H1 (cell line): ENCODE results near the gene FAM184B. TPM values are rescaled to one million over a fixed set of nuclear protein-coding genes. Genes with fewer than 3 reads are reported as not detected.

Source experiments
- CTCF ChIA-PET: fragments of 300-600 bp; sonication (Branson Sonifier 250); formaldehyde crosslinking; loops from one replicate; lab custom pipeline; 2021; ENCODE audit not compliant: partially characterized antibody; lab: Charles Lee
- POLR2A ChIA-PET: fragments of 300-600 bp; sonication (Branson Sonifier 250); formaldehyde crosslinking; loops from one replicate; lab custom pipeline; 2021; ENCODE audit warnings: inconsistent platforms; ENCODE audit not compliant: partially characterized antibody; lab: Charles Lee
- DNase-seq, 2 experiments: peaks; one replicate each; pipeline versions ENCODE4 v3.0.0 to v3.0.0-alpha.2; 2010 to 2022; ENCODE audit warnings: low spot score in 2 of 2, low read depth in 1 of 2, mixed read lengths in 1 of 2
- FAIRE-seq: peaks from 2 replicates; lab custom pipeline; 2011; peaks lifted over from hg19 to GRCh38; lab: Jason Lieb, UNC
- H2AFZ ChIP-seq: 2 replicates; pipeline ENCODE4 v1.8.1; 2012; ENCODE audit warnings: low read length, inconsistent platforms
- H2AK5ac ChIP-seq: 2 replicates; pipeline ENCODE4 v1.6.1; 2013; ENCODE audit warnings: low read depth, low read length
- H2BK120ac ChIP-seq: replicated peaks from 2 replicates; pipeline ENCODE3; 2013; ENCODE audit warnings: low read depth, low read length, inconsistent platforms
- H2BK12ac ChIP-seq: 2 replicates; pipeline ENCODE4 v1.6.1; 2013; ENCODE audit warnings: low read depth, low read length
- H2BK15ac ChIP-seq: 2 replicates; pipeline ENCODE4 v1.6.1; 2013; ENCODE audit warnings: low read length
- H2BK20ac ChIP-seq: 2 replicates; pipeline ENCODE4 v1.6.1; 2013; ENCODE audit warnings: low read length
- H2BK5ac ChIP-seq: 2 replicates; pipeline ENCODE4 v1.6.1; 2013; ENCODE audit warnings: low read depth, low read length
- H3K14ac ChIP-seq: 2 replicates; pipeline ENCODE4 v1.6.1; 2013; ENCODE audit warnings: inconsistent platforms; ENCODE audit not compliant: insufficient read length
- H3K18ac ChIP-seq: 2 replicates; pipeline ENCODE4 v1.6.1; 2013; ENCODE audit warnings: low read length; ENCODE audit errors: extremely low read depth
- H3K23ac ChIP-seq: 2 replicates; pipeline ENCODE4 v1.6.1; 2013; ENCODE audit warnings: inconsistent platforms; ENCODE audit not compliant: insufficient read length
- H3K23me2 ChIP-seq: 2 replicates; pipeline ENCODE4 v1.6.1; 2013; ENCODE audit warnings: low read depth, low read length
- H3K27ac ChIP-seq: 2 replicates; pipeline ENCODE4 v1.6.1; 2011; ENCODE audit warnings: low read depth, low read length, inconsistent platforms
- H3K27me3 ChIP-seq, 4 experiments: replicated peaks in 1 of 4; 1 replicate in 1 of 4; 2 replicates in 3 of 4; pipeline versions ENCODE4 v1.6.1 to v1.8.1; 2011 to 2013; ENCODE audit warnings: low read length in 3 of 4, mild to moderate bottlenecking in 3 of 4, inconsistent platforms in 2 of 4, mixed read lengths in 2 of 4, moderate library complexity in 1 of 4; ENCODE audit not compliant: control insufficient read depth in 3 of 4, insufficient read depth in 3 of 4; ENCODE audit errors: extremely low read depth in 1 of 4
- H3K36me3 ChIP-seq, 4 experiments: 2 replicates each; pipeline versions ENCODE4 v1.6.1 to v1.8.1; 2011 to 2013; ENCODE audit warnings: mild to moderate bottlenecking in 4 of 4, low read length in 3 of 4, moderate library complexity in 2 of 4, control low read depth in 1 of 4, inconsistent platforms in 1 of 4; ENCODE audit not compliant: insufficient read depth in 4 of 4, control insufficient read depth in 2 of 4
- H3K4ac ChIP-seq: replicated peaks from 2 replicates; pipeline ENCODE3; 2013; ENCODE audit warnings: low read length, low read depth, mixed read lengths, inconsistent platforms; ENCODE audit not compliant: insufficient read length
- H3K4me1 ChIP-seq, 4 experiments: replicated peaks in 1 of 4; 1 replicate in 1 of 4; 2 replicates in 3 of 4; pipeline versions ENCODE4 v1.6.1 to v1.8.1; 2011 to 2013; ENCODE audit warnings: low read length in 3 of 4, inconsistent platforms in 2 of 4, mixed read lengths in 1 of 4; ENCODE audit not compliant: insufficient read depth in 4 of 4, control insufficient read depth in 3 of 4
- H3K4me2 ChIP-seq, 2 experiments: 2 replicates each; pipeline versions ENCODE4 v1.6.1 to v1.8.1; 2011 to 2013; ENCODE audit warnings: low read depth in 2 of 2, low read length in 2 of 2, control low read depth in 1 of 2, inconsistent platforms in 1 of 2, mild to moderate bottlenecking in 1 of 2; ENCODE audit not compliant: insufficient read depth in 1 of 2
- H3K4me3 ChIP-seq, 4 experiments: fragments of 200-600, 300-600 bp in 1 of 4; sonication (generic), shearing (Covaris generic), sonication (Bioruptor Twin) in 1 of 4; 2 replicates each; pipeline versions ENCODE4 v1.5.1 to v1.8.1; 2011 to 2016; ENCODE audit warnings: low read length in 4 of 4, low read depth in 3 of 4, control low read depth in 2 of 4, inconsistent platforms in 2 of 4, mild to moderate bottlenecking in 2 of 4, mixed read lengths in 1 of 4, moderate library complexity in 1 of 4; ENCODE audit not compliant: insufficient read depth in 2 of 4; ENCODE audit errors: extremely low read depth in 1 of 4
- H3K56ac ChIP-seq: replicated peaks from 2 replicates; pipeline ENCODE3; 2013; ENCODE audit warnings: low read depth, mild to moderate bottlenecking, mixed read lengths, low read length, inconsistent platforms; ENCODE audit not compliant: insufficient read length
- H3K79me1 ChIP-seq: 2 replicates; pipeline ENCODE4 v1.6.1; 2013; ENCODE audit warnings: low read depth, low read length, control low read depth
- H3K79me2 ChIP-seq, 2 experiments: 2 replicates each; pipeline versions ENCODE4 v1.6.1 to v1.8.1; 2012 to 2013; ENCODE audit warnings: low read length in 2 of 2, mild to moderate bottlenecking in 2 of 2, inconsistent platforms in 1 of 2; ENCODE audit not compliant: insufficient read depth in 2 of 2, control insufficient read depth in 1 of 2
- H3K9ac ChIP-seq, 4 experiments: replicated peaks in 1 of 4; 1 replicate in 1 of 4; 2 replicates in 3 of 4; pipeline versions ENCODE4 v1.6.1 to v1.8.1; 2011 to 2013; ENCODE audit warnings: low read depth in 3 of 4, low read length in 3 of 4, control low read depth in 2 of 4, mild to moderate bottlenecking in 2 of 4, moderate library complexity in 2 of 4, inconsistent platforms in 1 of 4; ENCODE audit errors: extremely low read depth in 1 of 4
- H3K9me3 ChIP-seq, 2 experiments: 2 replicates each; pipeline versions ENCODE4 v1.6.1 to v1.8.1; 2012 to 2013; ENCODE audit warnings: mild to moderate bottlenecking in 2 of 2, moderate library complexity in 2 of 2, control low read depth in 1 of 2, inconsistent platforms in 1 of 2, low read depth in 1 of 2, low read length in 1 of 2, mixed read lengths in 1 of 2; ENCODE audit not compliant: insufficient read depth in 2 of 2
- H4K20me1 ChIP-seq, 2 experiments: replicated peaks in 1 of 2; 2 replicates each; pipeline versions ENCODE3 to v1.8.1; 2011 to 2013; ENCODE audit warnings: inconsistent platforms in 2 of 2, low read length in 2 of 2, mild to moderate bottlenecking in 1 of 2; ENCODE audit not compliant: insufficient read depth in 2 of 2, control insufficient read depth in 1 of 2
- H4K5ac ChIP-seq: 2 replicates; pipeline ENCODE4 v1.6.1; 2013; ENCODE audit warnings: low read length, low read depth, mixed read lengths, inconsistent platforms; ENCODE audit not compliant: insufficient read length
- H4K8ac ChIP-seq: 2 replicates; pipeline ENCODE4 v1.8.0; 2013; ENCODE audit warnings: mild to moderate bottlenecking, moderate library complexity, low read length, inconsistent platforms; ENCODE audit not compliant: insufficient read depth; ENCODE audit errors: extremely low read depth
- H4K91ac ChIP-seq: replicated peaks from 2 replicates; pipeline ENCODE3; 2013; ENCODE audit warnings: low read length, mixed read lengths, inconsistent platforms; ENCODE audit not compliant: insufficient read length
- CTBP2 ChIP-seq: IDR thresholded peaks from 2 replicates; pipeline ENCODE4 v1.7.0; 2011; ENCODE audit warnings: borderline replicate concordance, mild to moderate bottlenecking, moderate library complexity, mixed read lengths, low read length; ENCODE audit not compliant: insufficient read depth, insufficient read length
- EZH2 ChIP-seq: fragments of 200-600 bp; sonication (generic); IDR thresholded peaks from 2 replicates; pipeline ENCODE4 v1.7.1; 2012; ENCODE audit warnings: low read depth, mild to moderate bottlenecking, moderate library complexity, low read length, inconsistent platforms; ENCODE audit not compliant: severe bottlenecking
- NRF1 ChIP-seq: IDR thresholded peaks from 2 replicates; pipeline ENCODE4 v1.6.1; 2011; ENCODE audit warnings: mild to moderate bottlenecking, low read depth, low read length, improper control_type of control experiment
- PHF8 ChIP-seq: fragments of 200-600 bp; sonication (generic); conservative IDR thresholded peaks from 2 replicates; pipeline ENCODE4 v1.7.1; 2012; ENCODE audit warnings: low read depth, mild to moderate bottlenecking, inconsistent platforms, low read length, moderate library complexity
- RBBP5 ChIP-seq: IDR thresholded peaks from 2 replicates; pipeline ENCODE4 v1.7.1; 2012; ENCODE audit warnings: low read depth, mild to moderate bottlenecking, inconsistent platforms, low read length, moderate library complexity, borderline replicate concordance
- SIN3A ChIP-seq, 2 experiments: IDR thresholded peaks in 1 of 2; conservative IDR thresholded peaks in 1 of 2; 2 replicates each; pipeline ENCODE4 v1.6.1; 2011 to 2012; ENCODE audit warnings: low read length in 2 of 2, improper control_type of control experiment in 1 of 2, low read depth in 1 of 2, mild to moderate bottlenecking in 1 of 2
- SIRT6 ChIP-seq: IDR thresholded peaks from one replicate; pipeline ENCODE4 v1.7.1; 2012; ENCODE audit warnings: low read length, inconsistent platforms
- SIX5 ChIP-seq: IDR thresholded peaks from 2 replicates; pipeline ENCODE4 v1.6.1; 2011; ENCODE audit warnings: mild to moderate bottlenecking, low read depth, low read length
- WGBS, 2 experiments: shearing (Covaris generic) in 1 of 2; methylation state at CpG; one replicate each; pipeline versions ENCODE4 v1.1.6 to v1.1.7; 2013 to 2015; ENCODE audit warnings: low lambda C conversion rate in 2 of 2, mixed read lengths in 2 of 2, inconsistent platforms in 1 of 2, low coverage in 1 of 2, missing lambda C conversion rate in 1 of 2; ENCODE audit not compliant: insufficient replicate concordance in 2 of 2, insufficient coverage in 1 of 2, insufficient read length in 1 of 2; ENCODE audit errors: extremely low coverage in 1 of 2, missing lambda C conversion rate in 1 of 2; 5-methylcytosine and 5-hydroxymethylcytosine counted together
- polyA plus RNA-seq, 7 experiments: library from polyadenylated mRNA; depleted of rRNA in 3 of 7; stranded (reverse) in 5 of 7; unstranded in 2 of 7; fragments of >200 nt in 5 of 7; fragments of 200-250 nt in 2 of 7; gene quantifications; 1 replicate in 5 of 7; 2 replicates in 1 of 7; 4 replicates in 1 of 7; pipeline versions ENCODE4 v1.2.1 to v1.2.3, GENCODE V29; 2011 to 2013; ENCODE audit warnings: missing spikeins in 2 of 7, mixed read lengths in 2 of 7
- total RNA-seq: library from RNA; stranded (reverse); fragmentation: NEBNext Ultra II Directional; extraction: Animal tissue kit (Norgen Biotek cat#: 25700); gene quantifications from 2 replicates; pipeline ENCODE4 v1.2.1, GENCODE V29; 2021

FAM184B gene
- total and polyA plus RNA-seq, 2 of the 8 experiments (the other 6 are each of a cell fraction or from before 2014, with no cell fraction given) = 0.05 to 0.39 TPM

GRCh38 chr4:17699380-17699779, 82.0 kb downstream of the FAM184B start:
- Histone ChIP-seq H3K9me3 (no peaks in the 10 kb centered on the region), H2BK5ac (no peak overlapping the region), H2BK20ac (no peak overlapping the region), H4K5ac (no peak overlapping the region), H3K4ac (no peak overlapping the region), H2BK15ac (no peak overlapping the region), H4K91ac (no peak overlapping the region), H2AFZ (no peak overlapping the region), H4K8ac (no peak overlapping the region), H3K23ac (no peak overlapping the region), H3K4me2 (no peak overlapping the region), H2AK5ac (no peak overlapping the region), H3K23me2 (no peaks in the 10 kb centered on the region; the same call in 1 of the 2 replicates), H4K20me1 (no peaks in the 10 kb centered on the region), H3K27me3 (no peaks in the 10 kb centered on the region), H3K27ac (no peak overlapping the region), H3K56ac (no peak overlapping the region), H3K36me3 (no peaks in the 10 kb centered on the region; a peak in 1 of 8 replicates), H3K79me1 (no peaks in the 10 kb centered on the region), H3K4me1 (no peaks in the 10 kb centered on the region), H3K18ac (no peak overlapping the region), H2BK120ac (no peak overlapping the region), H2BK12ac (no peak overlapping the region), H3K9ac (no peak overlapping the region), H3K79me2 (no peaks in the 10 kb centered on the region), H3K14ac (no peak overlapping the region), H3K4me3 (no peak overlapping the region)
- DNase-seq (no peak), FAIRE-seq (no peak)
- TF ChIP-seq RBBP5 = no peak
- TF ChIP-seq CTBP2 = no peak
- no peak for TF ChIP-seq SIN3A (conservative IDR thresholded peaks at IDR 0.05 in 1 of 2, IDR thresholded peaks at IDR 0.05 in 1 of 2; ENCODE audit: low read depth in 1 of 2, low read length in 2 of 2)
- TF ChIP-seq NRF1 = no peak
- TF ChIP-seq SIX5 = no peak
- TF ChIP-seq EZH2 = no peak
- TF ChIP-seq SIRT6 = no peak
- TF ChIP-seq PHF8 = no peak
- 65% methylated on average over 2 of the region's 2 CpGs; no CpG with 5 or more reads in 1 of the 2 experiments for WGBS, 2 experiments
- CTCF ChIA-PET = no interaction called here
- POLR2A ChIA-PET = no interaction called here
